HG02973 (cell line): Measurements from ENCODE around the gene CLK4.

Experiments used
- ATAC-seq: cut with Tn5 transposase; IDR thresholded peaks from one replicate; pipeline ENCODE4 v1.9.1; 2021; ENCODE audit warnings: moderate library complexity; ENCODE audit not compliant: unreplicated experiment

Gene CLK4

DNA sequence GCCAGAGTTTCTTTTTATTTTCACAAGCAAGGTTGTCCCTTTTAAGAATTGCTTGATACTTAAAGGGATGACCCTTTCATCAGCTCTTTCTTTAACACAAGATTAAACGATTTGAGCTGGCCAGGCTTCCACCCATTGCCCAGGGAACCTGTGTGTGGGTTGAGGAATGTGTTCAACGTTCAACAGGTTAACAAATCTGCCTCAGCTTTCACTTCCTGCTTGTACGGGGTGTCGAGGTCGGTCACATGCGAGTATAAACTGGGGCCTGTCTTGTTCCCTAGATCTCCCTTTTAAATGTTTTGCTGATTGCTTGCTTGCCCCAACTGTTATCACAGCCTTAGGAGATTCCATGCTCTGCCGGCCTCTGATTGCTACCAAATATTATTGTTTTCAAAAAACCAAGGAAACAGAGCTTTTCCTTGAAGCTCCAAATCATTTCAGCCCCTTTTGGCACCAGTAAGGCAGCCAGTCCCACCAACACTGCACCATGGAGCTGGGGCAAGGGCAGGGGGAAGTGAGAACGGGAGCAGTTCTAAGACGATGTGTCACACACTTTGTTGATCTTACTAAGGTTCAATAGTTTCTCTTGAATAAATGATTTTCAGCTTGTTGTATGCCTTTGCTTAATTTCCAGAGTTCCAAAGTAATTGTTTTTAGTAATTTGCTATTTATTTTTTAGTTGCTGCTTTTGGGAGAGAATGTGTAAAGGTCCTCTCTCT, 10.7 kb upstream of the CLK4 start:
- ATAC-seq, result no peak

DNA sequence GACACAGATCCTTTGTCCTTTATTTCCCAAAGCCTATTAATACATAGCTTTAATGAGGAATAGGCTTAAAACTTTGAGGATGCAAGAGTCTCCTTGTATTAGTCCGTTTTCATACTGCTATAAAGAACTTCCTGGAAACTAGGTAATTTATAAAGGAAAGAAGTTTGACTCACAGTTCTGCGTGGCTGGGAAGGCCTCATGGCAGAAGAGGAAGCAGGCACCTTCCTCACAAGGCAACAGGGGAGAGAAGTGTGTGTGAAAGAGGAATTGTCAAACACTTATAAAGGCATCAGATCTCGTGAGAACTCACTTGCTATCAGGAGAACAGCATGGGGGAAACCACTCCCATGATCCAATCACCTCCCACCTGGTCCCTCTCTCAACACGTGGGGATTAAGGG, 5.4 kb upstream of the CLK4 start:
- no peak for ATAC-seq

DNA sequence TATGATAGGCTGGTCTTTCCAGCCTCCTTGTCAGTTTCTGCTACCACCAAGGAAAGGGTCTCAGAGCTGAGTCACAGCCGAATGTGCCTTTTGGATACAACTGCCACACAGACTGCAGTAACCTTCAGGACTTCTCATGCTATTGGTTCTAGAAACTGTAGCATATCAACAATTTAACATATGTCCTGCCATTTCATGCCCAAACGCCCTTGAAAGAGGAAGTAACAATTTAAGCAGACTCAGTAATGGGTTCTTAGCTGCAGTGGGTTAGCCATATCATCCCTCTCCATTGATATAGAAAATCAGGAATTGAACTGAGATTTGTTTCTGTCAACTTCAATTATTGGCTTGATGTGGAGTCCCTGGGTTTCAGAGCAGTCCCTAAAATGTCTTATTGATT, 4.1 kb upstream of the CLK4 start:
- ATAC-seq, result no peak

DNA sequence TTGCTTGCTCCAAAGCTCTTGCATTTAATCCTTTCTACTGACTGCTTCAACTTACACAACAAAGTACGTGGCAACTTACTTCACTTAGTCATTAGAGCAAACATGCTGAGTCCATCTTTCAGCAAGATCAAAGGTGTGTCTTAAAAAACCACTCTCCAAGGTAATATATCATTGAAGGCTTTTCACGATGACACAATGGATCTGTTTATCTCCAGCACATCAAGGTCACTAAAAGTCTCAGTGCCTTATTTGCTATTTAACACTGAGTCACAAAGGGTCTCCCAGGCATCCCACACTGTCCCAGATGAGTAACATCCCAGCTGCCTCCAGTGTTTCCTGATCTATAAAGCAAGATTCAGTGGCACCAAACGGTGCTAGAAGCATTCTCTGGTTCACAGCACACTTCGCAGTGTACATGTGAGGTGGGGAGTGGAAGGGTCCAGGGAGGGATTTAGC, 3.7 kb upstream of the CLK4 start:
- no peak for ATAC-seq

- ATAC-seq, result no peak
Observed at GRCh38 chr5:178627259-178627598, 379 bp upstream of the CLK4 start.

DNA sequence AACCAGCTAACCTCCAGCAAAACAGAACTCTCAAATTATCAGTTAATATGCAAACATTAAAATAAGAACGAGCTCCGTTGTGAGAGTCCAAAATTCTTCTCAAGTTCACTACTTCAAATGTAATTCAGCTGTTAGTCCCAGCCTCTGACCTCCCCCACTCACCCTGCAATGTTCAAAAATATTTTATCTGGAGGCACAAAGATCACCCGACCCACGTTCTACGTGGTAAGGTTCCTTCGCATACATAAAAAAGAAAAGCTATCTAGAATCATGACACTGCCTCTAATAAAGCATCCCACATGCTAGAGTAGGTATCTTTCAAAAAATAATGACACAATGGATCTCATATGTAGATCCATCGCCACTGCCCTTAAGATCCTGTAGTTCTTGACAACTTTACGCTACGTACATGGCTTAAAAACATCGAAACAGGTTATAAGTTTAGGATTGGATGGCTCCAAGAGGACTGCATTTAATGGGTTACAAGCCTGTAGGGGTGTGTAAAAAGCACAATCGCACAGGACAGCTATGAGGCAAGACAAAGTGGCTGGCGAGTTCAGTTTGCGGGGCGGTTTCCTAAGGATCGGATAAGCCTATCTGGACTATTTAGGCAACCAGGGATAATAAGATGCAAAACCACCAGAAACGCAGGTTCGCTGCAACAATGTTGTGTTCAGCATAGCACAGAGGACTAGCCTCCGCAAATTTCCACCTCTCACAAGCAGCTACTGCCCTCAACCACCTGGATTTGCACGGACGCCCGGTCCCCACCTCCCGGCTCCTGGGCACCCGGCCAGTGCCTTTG, 969 bp downstream of the CLK4 start:
- ATAC-seq, result peak; percentile 14

GRCh38 chr5:178624631-178625546, 2.0 kb downstream of the CLK4 start:
- ATAC-seq, result no peak

DNA sequence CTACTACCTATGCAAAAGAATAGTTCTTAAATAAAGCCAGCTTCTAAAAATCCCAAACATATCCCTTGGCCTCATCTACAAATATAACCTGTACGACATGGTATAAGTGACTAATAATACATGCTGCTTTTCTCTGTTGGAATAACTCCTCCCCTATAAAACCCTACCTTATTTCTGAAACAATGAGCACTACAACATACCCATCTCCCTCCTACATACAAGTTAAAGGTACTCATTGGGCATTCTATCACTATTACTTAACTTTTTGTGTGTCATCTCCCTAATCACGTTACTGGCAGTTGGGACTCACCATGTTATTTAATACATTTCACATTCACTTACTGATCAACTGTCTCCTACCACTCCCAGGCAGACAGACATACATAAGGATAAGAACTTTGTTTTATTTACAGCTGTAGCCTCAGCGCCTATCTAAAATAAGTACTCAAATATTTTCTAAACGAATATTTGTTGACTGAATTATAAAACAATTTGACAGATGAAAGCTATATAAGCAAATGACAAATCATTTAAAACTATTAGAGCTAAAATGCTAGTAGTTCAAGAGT, 4.1 kb downstream of the CLK4 start:
- ATAC-seq, result no peak

DNA sequence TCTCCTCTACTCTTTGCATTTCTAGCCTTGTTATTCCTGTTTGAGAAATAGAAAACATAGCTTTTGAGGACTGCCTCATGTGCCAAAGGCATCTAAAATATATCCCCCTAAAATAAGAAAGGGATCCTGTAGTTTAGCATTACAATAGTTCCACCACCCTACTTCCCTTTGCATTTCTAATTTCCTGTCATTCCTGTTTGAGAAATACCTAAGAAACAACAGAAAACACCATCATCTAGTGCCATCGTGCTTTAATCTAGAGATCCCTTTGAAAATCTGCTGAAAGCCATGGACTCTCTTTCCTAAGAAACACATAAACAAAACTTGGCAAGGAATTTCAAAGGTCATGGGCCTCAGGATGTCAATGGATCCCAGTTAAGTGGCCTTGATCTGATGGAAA, 7.5 kb downstream of the CLK4 start:
- no peak for ATAC-seq

- ATAC-seq, result no peak
Observed at GRCh38 chr5:178612299-178612698, 14.6 kb downstream of the CLK4 start.

DNA sequence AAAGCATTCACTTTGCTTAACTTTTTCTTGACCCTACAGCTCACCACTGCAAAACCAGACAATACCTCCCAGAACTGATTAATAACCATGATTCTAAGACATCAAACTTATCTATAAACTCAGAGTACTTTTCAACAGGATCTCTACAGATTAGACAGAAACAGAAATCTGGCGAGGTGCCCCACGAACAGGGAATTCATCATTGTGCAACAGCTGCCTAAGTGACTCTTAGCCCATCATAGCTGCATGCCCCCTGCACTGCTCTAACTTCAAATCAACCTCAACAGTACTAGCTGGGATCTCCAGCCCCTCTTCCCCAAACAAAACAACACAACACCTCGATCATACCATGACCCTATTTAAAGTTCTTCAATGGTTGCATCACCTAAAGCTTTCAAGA, 20.6 kb downstream of the CLK4 start:
- ATAC-seq, result no peak

DNA sequence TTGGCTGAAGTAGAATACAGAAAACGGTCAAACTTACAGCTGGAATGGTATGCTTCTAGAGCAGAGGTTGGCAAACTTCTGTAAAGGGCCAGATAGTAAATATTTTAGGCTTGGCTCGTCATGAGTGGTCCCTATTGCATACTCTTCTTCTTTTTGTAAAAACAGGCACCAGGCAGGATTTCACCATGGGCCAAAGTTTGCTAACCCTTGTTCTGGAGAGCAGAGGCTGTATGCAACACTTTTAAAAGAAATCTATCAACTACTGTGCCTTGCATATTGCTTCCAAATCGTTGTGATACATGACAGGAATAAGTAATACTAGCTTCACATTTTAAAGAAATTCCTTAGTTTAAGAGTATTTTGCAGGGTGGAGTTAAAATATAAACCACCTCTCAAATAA, 21.1 kb downstream of the CLK4 start:
- ATAC-seq, result no peak

DNA sequence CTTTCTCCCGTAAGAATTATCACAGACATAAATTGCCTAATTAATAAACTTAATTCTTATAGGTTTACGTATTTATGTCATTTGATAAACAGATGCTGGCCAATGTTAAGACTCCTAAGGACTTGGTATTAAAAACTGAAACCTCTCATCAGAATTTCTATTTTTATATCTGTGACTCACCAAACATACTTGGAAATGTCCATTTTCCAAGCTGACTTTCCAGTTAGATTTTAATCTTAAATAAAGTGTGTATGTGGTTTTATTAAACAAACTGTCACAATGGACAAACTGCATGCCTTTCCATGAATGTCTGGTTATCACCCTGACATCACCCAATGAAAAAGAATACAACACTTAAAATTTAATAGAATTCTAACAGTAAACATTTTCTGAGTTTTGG, 24.1 kb downstream of the CLK4 start:
- no peak for ATAC-seq

- ATAC-seq, result no peak
Observed at GRCh38 chr5:178595750-178596149, 31.1 kb downstream of the CLK4 start.

GRCh38 chr5:178595150-178595549, 31.7 kb downstream of the CLK4 start:
- no peak for ATAC-seq

- ATAC-seq, result no peak
Observed at GRCh38 chr5:178590924-178591423, 35.9 kb downstream of the CLK4 start.

DNA sequence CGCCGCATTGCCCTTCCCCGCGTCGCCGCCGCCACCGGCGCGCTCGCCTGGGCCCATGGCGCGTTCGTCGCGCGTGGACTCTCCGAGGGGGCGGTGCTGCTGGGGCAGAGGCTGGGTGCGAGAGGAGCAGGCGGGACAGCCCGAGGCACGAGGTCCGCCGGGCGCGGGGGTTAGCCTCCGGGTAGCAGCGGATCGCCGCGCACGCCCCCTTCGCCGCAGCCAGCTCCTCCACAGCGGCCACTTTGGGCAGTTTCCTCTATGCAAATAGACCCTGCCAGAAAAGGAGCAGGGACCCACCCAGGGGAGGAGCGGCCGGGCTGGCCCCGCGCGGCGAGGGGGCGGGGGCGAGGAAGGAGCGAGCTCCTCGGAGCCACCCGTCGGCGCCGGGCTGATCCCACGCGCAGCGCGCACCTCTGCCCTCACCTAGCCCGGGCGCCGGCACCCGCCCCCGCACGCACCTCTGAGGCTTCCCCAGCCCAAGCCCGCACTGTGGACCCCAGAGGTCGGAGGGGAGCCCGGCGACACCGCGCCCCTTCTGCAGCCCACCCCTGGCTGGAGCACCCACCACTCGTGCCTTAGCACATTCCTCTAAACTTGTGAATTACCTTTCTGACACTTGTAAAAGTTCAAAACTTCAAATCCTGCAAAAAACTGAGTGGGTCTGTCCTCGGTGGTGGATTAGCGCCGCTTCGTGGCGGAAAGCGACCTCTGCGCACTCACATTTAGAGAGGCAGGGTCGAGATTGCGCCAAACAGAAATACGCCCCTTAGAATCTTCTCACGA, 36.5 kb downstream of the CLK4 start, which contains the start of gene COL23A1:
Gene COL23A1 (minus strand): TSS at position 253 of the 783 bp plus-strand sequence.
- ATAC-seq, result no peak

DNA sequence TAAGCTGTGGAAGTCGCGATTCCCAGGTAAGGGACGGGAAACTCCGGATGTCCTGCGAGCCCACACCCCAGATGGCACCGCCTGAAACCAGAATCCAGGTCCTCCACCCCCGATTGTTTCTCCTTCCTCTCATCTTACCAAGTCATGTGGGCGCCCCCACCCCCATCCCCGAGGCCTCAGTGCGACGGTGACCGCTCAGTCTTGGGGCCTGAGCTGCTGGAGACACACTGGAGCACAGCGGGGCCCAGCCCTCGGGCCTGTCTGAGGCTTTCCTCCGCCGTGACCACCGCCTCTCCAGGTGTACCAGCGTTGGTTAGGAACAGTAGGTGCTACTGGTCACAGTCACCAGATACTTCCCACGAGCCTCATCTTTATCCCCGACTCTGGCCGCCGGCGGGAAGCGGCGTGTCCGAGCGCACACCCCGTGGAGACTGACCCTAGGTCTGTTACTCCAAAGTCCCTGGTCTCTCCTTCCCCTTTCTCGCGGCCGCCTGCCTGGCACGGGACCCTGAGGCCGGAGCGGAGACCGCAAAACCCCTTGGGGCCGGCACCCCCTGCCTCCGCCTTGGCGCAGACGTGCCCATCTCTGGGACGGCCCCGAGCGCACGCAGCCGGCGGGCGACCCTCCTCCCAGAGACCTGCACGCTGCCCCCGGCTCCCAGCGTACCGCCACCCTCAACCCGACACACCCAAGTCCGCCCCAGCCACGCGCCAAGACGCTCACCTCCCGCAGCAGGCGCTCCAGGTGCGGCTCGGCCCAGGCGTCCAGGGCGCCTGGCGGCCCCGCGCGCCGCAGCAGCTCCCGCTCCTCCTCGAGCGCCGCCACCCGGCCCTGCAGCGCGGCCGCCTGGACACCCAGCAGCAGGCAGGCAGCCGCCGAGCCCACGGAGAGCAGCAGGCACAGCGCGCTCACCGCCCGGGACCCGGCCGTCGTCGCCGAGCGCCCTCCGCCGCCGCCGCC, 37.4 kb downstream of the CLK4 start:
- ATAC-seq, result no peak

- no peak for ATAC-seq
Observed at GRCh38 chr5:178588769-178589168, 38.1 kb downstream of the CLK4 start.
